ENCODE measurements around the gene HIP1. TPM values are rescaled to one million over a fixed set of nuclear protein-coding genes. Genes with fewer than 3 reads are reported as not detected.

Gene HIP1
- total RNA-seq, 1 donor from 2014 or later, result 14.0 TPM

- no peaks in the 10 kb centered on the region for H3K9me3 ChIP-seq (ENCODE audit: insufficient read depth, low read depth, low read length)
- no peak overlapping the region for H3K27ac Mint-ChIP-seq (ENCODE audit: unreplicated experiment)
- no peak overlapping the region for H3K27ac ChIP-seq (ENCODE audit: low read depth, low read length)
- TF ChIP-seq EZH2 (IDR thresholded peaks at IDR 0.05; ENCODE audit: insufficient read depth, low read length) (no peak), CTCF (IDR thresholded peaks at IDR 0.05; ENCODE audit: insufficient read depth, low read depth, low read length) (no peak)
- peaks cover 3% of the 10 kb centered on the region for H3K4me1 ChIP-seq (ENCODE audit: insufficient read depth, low read length)
- H2AFZ ChIP-seq (ENCODE audit: low read depth, low read length), result no peak overlapping the region
- H3K27me3 Mint-ChIP-seq (ENCODE audit: low read depth, unreplicated experiment), result no peaks in the 10 kb centered on the region
- no peaks in the 10 kb centered on the region for H3K79me2 ChIP-seq (ENCODE audit: insufficient read depth, low read length)
- peaks cover 2% of the 10 kb centered on the region for H3K4me1 Mint-ChIP-seq (ENCODE audit: low read depth, unreplicated experiment)
- H3K36me3 ChIP-seq (ENCODE audit: insufficient read depth, low read length), result no peaks in the 10 kb centered on the region
- H3K9me3 Mint-ChIP-seq (ENCODE audit: unreplicated experiment), result no peaks in the 10 kb centered on the region
- H3K27me3 ChIP-seq (ENCODE audit: insufficient read depth, low read length), result no peaks in the 10 kb centered on the region
- DNase-seq (ENCODE audit: low read depth) (no peak), FAIRE-seq (no peak)
- H3K36me3 Mint-ChIP-seq (ENCODE audit: low read depth, unreplicated experiment), result no peaks in the 10 kb centered on the region
- H3K4me3 Mint-ChIP-seq (ENCODE audit: unreplicated experiment), result no peak overlapping the region
- H3K4me3 ChIP-seq (ENCODE audit: insufficient read depth, low read depth, low read length), result no peak overlapping the region
- no peaks in the 10 kb centered on the region for H4K20me1 ChIP-seq (ENCODE audit: insufficient read depth, low read length)
- H3K9ac ChIP-seq (ENCODE audit: low read length), result no peak overlapping the region
- no peak overlapping the region for H3K4me2 ChIP-seq (ENCODE audit: low read length)
These were observed 83.9 kb downstream of the HIP1 start for GRCh38 chr7:75654855-75655254.

DNA sequence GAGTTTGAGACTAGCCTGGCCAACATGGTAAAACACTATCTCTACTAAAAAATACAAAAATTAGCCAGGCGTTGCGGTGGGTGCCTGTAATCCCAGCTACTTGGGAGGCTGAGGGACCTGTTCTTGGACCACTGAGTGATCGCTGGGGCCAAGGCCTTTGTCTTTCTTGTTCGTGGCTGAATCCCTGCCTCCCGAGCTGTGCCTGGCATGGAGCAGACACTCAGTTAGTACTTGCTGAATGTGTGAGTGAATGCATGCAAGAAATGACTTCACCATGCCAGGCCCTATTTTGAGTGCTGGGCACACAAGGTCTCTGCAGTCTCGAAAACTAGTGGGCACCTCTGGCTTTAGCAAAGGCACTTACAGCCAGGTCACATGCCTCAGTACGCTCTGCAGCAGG, 85.1 kb downstream of the HIP1 start:
- no peak overlapping the region for H3K27ac ChIP-seq (ENCODE audit: low read depth, low read length)
- Mint-ChIP-seq H3K27me3 (ENCODE audit: low read depth, unreplicated experiment) (no peaks in the 10 kb centered on the region), H3K4me1 (ENCODE audit: low read depth, unreplicated experiment) (peaks cover 4% of the 10 kb centered on the region), H3K4me3 (ENCODE audit: unreplicated experiment) (no peak overlapping the region), H3K27ac (ENCODE audit: unreplicated experiment) (peak overlapping the region; percentile 12), H3K9me3 (ENCODE audit: unreplicated experiment) (no peaks in the 10 kb centered on the region), H3K36me3 (ENCODE audit: low read depth, unreplicated experiment) (no peaks in the 10 kb centered on the region)
- DNase-seq (ENCODE audit: low read depth), result no peak
- no peak for TF ChIP-seq EZH2 (IDR thresholded peaks at IDR 0.05; ENCODE audit: insufficient read depth, low read length)
- TF ChIP-seq CTCF (IDR thresholded peaks at IDR 0.05; ENCODE audit: insufficient read depth, low read depth, low read length), result no peak
- H3K79me2 ChIP-seq (ENCODE audit: insufficient read depth, low read length), result no peaks in the 10 kb centered on the region
- no peaks in the 10 kb centered on the region for H3K27me3 ChIP-seq (ENCODE audit: insufficient read depth, low read length)
- no peak for FAIRE-seq
- no peak overlapping the region for H3K4me2 ChIP-seq (ENCODE audit: low read length)
- H3K9me3 ChIP-seq (ENCODE audit: insufficient read depth, low read depth, low read length), result no peaks in the 10 kb centered on the region
- H3K4me1 ChIP-seq (ENCODE audit: insufficient read depth, low read length), result peaks cover 3% of the 10 kb centered on the region
- H4K20me1 ChIP-seq (ENCODE audit: insufficient read depth, low read length), result no peaks in the 10 kb centered on the region
- no peak overlapping the region for H2AFZ ChIP-seq (ENCODE audit: low read depth, low read length)
- H3K4me3 ChIP-seq (ENCODE audit: insufficient read depth, low read depth, low read length), result no peak overlapping the region
- no peak overlapping the region for H3K9ac ChIP-seq (ENCODE audit: low read length)
- H3K36me3 ChIP-seq (ENCODE audit: insufficient read depth, low read length), result no peaks in the 10 kb centered on the region

- Histone ChIP-seq H3K4me3 (ENCODE audit: insufficient read depth, low read depth, low read length) (no peak overlapping the region), H3K79me2 (ENCODE audit: insufficient read depth, low read length) (no peaks in the 10 kb centered on the region), H2AFZ (ENCODE audit: low read depth, low read length) (no peak overlapping the region), H4K20me1 (ENCODE audit: insufficient read depth, low read length) (no peaks in the 10 kb centered on the region), H3K4me2 (ENCODE audit: low read length) (no peak overlapping the region), H3K9ac (ENCODE audit: low read length) (no peak overlapping the region), H3K36me3 (ENCODE audit: insufficient read depth, low read length) (no peaks in the 10 kb centered on the region), H3K9me3 (ENCODE audit: insufficient read depth, low read depth, low read length) (no peaks in the 10 kb centered on the region), H3K4me1 (ENCODE audit: insufficient read depth, low read length) (peaks cover 3% of the 10 kb centered on the region), H3K27me3 (ENCODE audit: insufficient read depth, low read length) (no peaks in the 10 kb centered on the region), H3K27ac (ENCODE audit: low read depth, low read length) (no peak overlapping the region)
- Mint-ChIP-seq H3K4me3 (ENCODE audit: unreplicated experiment) (no peak overlapping the region), H3K27me3 (ENCODE audit: low read depth, unreplicated experiment) (no peaks in the 10 kb centered on the region), H3K4me1 (ENCODE audit: low read depth, unreplicated experiment) (peaks cover 4% of the 10 kb centered on the region), H3K36me3 (ENCODE audit: low read depth, unreplicated experiment) (no peaks in the 10 kb centered on the region), H3K9me3 (ENCODE audit: unreplicated experiment) (peaks cover 2% of the 10 kb centered on the region), H3K27ac (ENCODE audit: unreplicated experiment) (no peak overlapping the region)
- DNase-seq (ENCODE audit: low read depth) (no peak), FAIRE-seq (no peak)
- TF ChIP-seq CTCF (IDR thresholded peaks at IDR 0.05; ENCODE audit: insufficient read depth, low read depth, low read length) (no peak), EZH2 (IDR thresholded peaks at IDR 0.05; ENCODE audit: insufficient read depth, low read length) (no peak)
These were observed 86.0 kb downstream of the HIP1 start for GRCh38 chr7:75652788-75653187.

Data from astrocyte (in vitro differentiated cells and primary cell).